ENCODE data around the gene SYT14.
"Not testable (repeated sequence)": the region's sequence is repeated elsewhere in the genome, so short reads cannot be mapped to it uniquely, and the experiment has no call there.

Gene SYT14

GRCh38 chr1:210024996-210025395 is 87.0 kb downstream of the SYT14 start:
- peak; percentile 7 for DNase-seq (ENCODE audit: low spot score)
- peak; percentile 44 for FAIRE-seq

GRCh38 chr1:210025870-210026269 is 87.9 kb downstream of the SYT14 start:
- FAIRE-seq: no peak
- no peak for DNase-seq (ENCODE audit: low spot score)

- FAIRE-seq: no peak
- no peak for DNase-seq (ENCODE audit: low spot score)
These were observed 90.0 kb downstream of the SYT14 start for GRCh38 chr1:210027994-210028393.

GRCh38 chr1:210031473-210031872 is 93.5 kb downstream of the SYT14 start:
- DNase-seq (ENCODE audit: low spot score) (no peak), FAIRE-seq (no peak)

GRCh38 chr1:210043058-210043457 is 105.0 kb downstream of the SYT14 start:
- DNase-seq (ENCODE audit: low spot score) (no peak), FAIRE-seq (no peak)

GRCh38 chr1:210049616-210050015 is 111.6 kb downstream of the SYT14 start:
- DNase-seq (ENCODE audit: low spot score) (no peak), FAIRE-seq (no peak)

GRCh38 chr1:210050491-210050890 is 112.5 kb downstream of the SYT14 start:
- not testable (repeated sequence) for DNase-seq (ENCODE audit: low spot score); FAIRE-seq

- FAIRE-seq (no peak), DNase-seq (ENCODE audit: low spot score) (no peak)
These were observed 115.1 kb downstream of the SYT14 start for GRCh38 chr1:210053126-210053525.

- FAIRE-seq: no peak
- DNase-seq (ENCODE audit: low spot score): no peak
These were observed 119.6 kb downstream of the SYT14 start for GRCh38 chr1:210057593-210057992.

- no peak for FAIRE-seq
- no peak for DNase-seq (ENCODE audit: low spot score)
These were observed 124.0 kb downstream of the SYT14 start for GRCh38 chr1:210061992-210062391.

GRCh38 chr1:210070531-210070930 is 132.5 kb downstream of the SYT14 start:
- DNase-seq (ENCODE audit: low spot score) (no peak), FAIRE-seq (no peak)

GRCh38 chr1:210072129-210072528 is 134.1 kb downstream of the SYT14 start:
- no peak for DNase-seq (ENCODE audit: low spot score)
- no peak for FAIRE-seq

- no peak for DNase-seq (ENCODE audit: low spot score)
- FAIRE-seq: no peak
These were observed 135.0 kb downstream of the SYT14 start for GRCh38 chr1:210072896-210073504.

- DNase-seq (ENCODE audit: low spot score) (no peak), FAIRE-seq (no peak)
These were observed 136.9 kb downstream of the SYT14 start for GRCh38 chr1:210074904-210075303.

GRCh38 chr1:210076620-210077019 is 138.6 kb downstream of the SYT14 start:
- no peak for FAIRE-seq
- no peak for DNase-seq (ENCODE audit: low spot score)

- no peak for FAIRE-seq
- DNase-seq (ENCODE audit: low spot score): no peak
These were observed 143.5 kb downstream of the SYT14 start for GRCh38 chr1:210081494-210081893.

GRCh38 chr1:210085359-210085758 is 147.3 kb downstream of the SYT14 start:
- no peak for FAIRE-seq
- DNase-seq (ENCODE audit: low spot score): no peak

GRCh38 chr1:210087058-210087457 is 149.0 kb downstream of the SYT14 start:
- FAIRE-seq (no peak), DNase-seq (ENCODE audit: low spot score) (no peak)

- FAIRE-seq (no peak), DNase-seq (ENCODE audit: low spot score) (no peak)
These were observed 151.8 kb downstream of the SYT14 start for GRCh38 chr1:210089855-210090254.

GRCh38 chr1:210092366-210092765 is 154.3 kb downstream of the SYT14 start:
- DNase-seq (ENCODE audit: low spot score): no peak
- FAIRE-seq: no peak

GRCh38 chr1:210093461-210093860 is 155.4 kb downstream of the SYT14 start:
- no peak for DNase-seq (ENCODE audit: low spot score)
- no peak for FAIRE-seq

- DNase-seq (ENCODE audit: low spot score) (no peak), FAIRE-seq (no peak)
These were observed 160.3 kb downstream of the SYT14 start for GRCh38 chr1:210098356-210098755.

- DNase-seq (ENCODE audit: low spot score) (no peak), FAIRE-seq (no peak)
These were observed 161.9 kb downstream of the SYT14 start for GRCh38 chr1:210099921-210100320.

- DNase-seq (ENCODE audit: low spot score) (no peak), FAIRE-seq (no peak)
These were observed 166.1 kb downstream of the SYT14 start for GRCh38 chr1:210104103-210104502.

Data from urothelium cell line (cell line).